ENCODE data around the gene SELENOV. TPM values are rescaled to one million over a fixed set of nuclear protein-coding genes. Genes with fewer than 3 reads are reported as not detected.

The SELENOV gene
- total and polyA plus RNA-seq, 4 donors, result not detected

- 84 to 94% methylated on average over 5 of the region's 5 CpGs for whole genome bisulfite sequencing, 2 donors
- DNase-seq (no peak), ATAC-seq (ENCODE audit: insufficient read depth, low FRiP score) (no peak)
Measured at GRCh38 chr19:39494661-39495060, 20.3 kb upstream of the SELENOV start.

GRCh38 chr19:39496063-39496462 lies 18.9 kb upstream of the SELENOV start:
- H3K9me3 ChIP-seq (ENCODE audit: control insufficient read depth in 4 of 4, insufficient read depth in 3 of 4, low read length in 3 of 4), result peaks cover 0 to 5% (median 0%) of the 10 kb centered on the region in 4 donors
- WGBS, 2 donors, result 85 to 86% methylated on average over 5 of the region's 5 CpGs
- peaks cover 10 to 30% (median 24%) of the 10 kb centered on the region in 3 donors for H3K27me3 ChIP-seq (ENCODE audit: control insufficient read depth in 3 of 3, insufficient read depth in 3 of 3, low read length in 2 of 3)
- peaks cover 0 to 2% (median 0%) of the 10 kb centered on the region in 4 donors for H3K36me3 ChIP-seq (ENCODE audit: control insufficient read depth in 4 of 4, insufficient read depth in 4 of 4, low read length in 4 of 4)
- no peak overlapping the region for H3K9ac ChIP-seq (ENCODE audit: insufficient read depth in 1 of 2, low read length in 2 of 2)
- no peak overlapping the region for H3K4me3 ChIP-seq
- DNase-seq (no peak), ATAC-seq (ENCODE audit: insufficient read depth, low FRiP score) (no peak)
- no peak for TF ChIP-seq CTCF (IDR thresholded peaks at IDR 0.05; ENCODE audit: control extremely low read depth, extremely low read depth)
- H3K27ac ChIP-seq (ENCODE audit: low read depth in 1 of 2, low read length in 1 of 2), result no peak overlapping the region
- peaks cover 0 to 6% (median 0%) of the 10 kb centered on the region in 5 donors for H3K4me1 ChIP-seq (ENCODE audit: control insufficient read depth in 5 of 5, insufficient read depth in 5 of 5, low read length in 5 of 5)

More at GRCh38 chr19:39494661-39495060, 20.3 kb upstream of the SELENOV start:
- H3K9me3 ChIP-seq (ENCODE audit: control insufficient read depth in 4 of 4, insufficient read depth in 3 of 4, low read length in 3 of 4), result peaks cover 0 to 5% (median 0%) of the 10 kb centered on the region in 4 donors
- TF ChIP-seq CTCF (IDR thresholded peaks at IDR 0.05; ENCODE audit: control extremely low read depth, extremely low read depth), result no peak
- H3K27ac ChIP-seq (ENCODE audit: low read depth in 1 of 2, low read length in 1 of 2), result no peak overlapping the region
- peaks cover 10 to 19% (median 13%) of the 10 kb centered on the region in 3 donors for H3K27me3 ChIP-seq (ENCODE audit: control insufficient read depth in 3 of 3, insufficient read depth in 3 of 3, low read length in 2 of 3)
- H3K9ac ChIP-seq (ENCODE audit: insufficient read depth in 1 of 2, low read length in 2 of 2), result no peak overlapping the region
- peaks cover 2 to 6% (median 5%) of the 10 kb centered on the region in 4 donors for H3K36me3 ChIP-seq (ENCODE audit: control insufficient read depth in 4 of 4, insufficient read depth in 4 of 4, low read length in 4 of 4)
- H3K4me3 ChIP-seq, result no peak overlapping the region
- peaks cover 0 to 6% (median 0%) of the 10 kb centered on the region in 5 donors for H3K4me1 ChIP-seq (ENCODE audit: control insufficient read depth in 5 of 5, insufficient read depth in 5 of 5, low read length in 5 of 5)

- no peak for DNase-seq
- no peak for TF ChIP-seq CTCF (IDR thresholded peaks at IDR 0.05; ENCODE audit: control extremely low read depth, extremely low read depth)
- Histone ChIP-seq H3K4me3 (no peak overlapping the region), H3K27ac (ENCODE audit: low read depth in 1 of 2, low read length in 1 of 2) (no peak overlapping the region), H3K36me3 (ENCODE audit: control insufficient read depth in 4 of 4, insufficient read depth in 4 of 4, low read length in 4 of 4) (no peaks in the 10 kb centered on the region), H3K9me3 (ENCODE audit: control insufficient read depth in 4 of 4, insufficient read depth in 3 of 4, low read length in 3 of 4) (peaks cover 0 to 5% (median 0%) of the 10 kb centered on the region in 4 donors), H3K27me3 (ENCODE audit: control insufficient read depth in 3 of 3, insufficient read depth in 3 of 3, low read length in 2 of 3) (peaks cover 10 to 34% (median 28%) of the 10 kb centered on the region in 3 donors), H3K9ac (ENCODE audit: insufficient read depth in 1 of 2, low read length in 2 of 2) (no peak overlapping the region), H3K4me1 (ENCODE audit: control insufficient read depth in 5 of 5, insufficient read depth in 5 of 5, low read length in 5 of 5) (peaks cover 0 to 8% (median 0%) of the 10 kb centered on the region in 5 donors)
- 0% methylated on average over 7 of the region's 7 CpGs for WGBS, 2 donors
- no peak for ATAC-seq (ENCODE audit: insufficient read depth, low FRiP score)
Measured at GRCh38 chr19:39497701-39497995, 17.3 kb upstream of the SELENOV start.
